Suprapubic skin (tissue), 4 donors: ENCODE measurements around the gene MIS12. TPM values are rescaled to one million over a fixed set of nuclear protein-coding genes. Genes with fewer than 3 reads are reported as not detected.
A peak's percentile ranks its signal among the peaks of the same experiment; 100 is the strongest.

Experiments used
- DNase-seq, 2 donors: peaks; one replicate each; pipeline ENCODE4 v3.0.0-alpha.2; 2019; ENCODE audit warnings: low spot score in 2 of 2
- H3K27ac ChIP-seq: fragments of 200-600 bp; sonication (generic); one replicate; pipeline ENCODE4 v1.5.1; 2019
- H3K27me3 ChIP-seq: fragments of 200-600 bp; sonication (generic); one replicate; pipeline ENCODE4 v1.5.1; 2019
- H3K36me3 ChIP-seq: fragments of 200-600 bp; sonication (generic); one replicate; pipeline ENCODE4 v1.5.1; 2019
- H3K4me1 ChIP-seq: fragments of 200-600 bp; sonication (generic); one replicate; pipeline ENCODE4 v1.5.1; 2019
- H3K4me3 ChIP-seq: fragments of 200-600 bp; sonication (generic); one replicate; pipeline ENCODE4 v1.5.1; 2019; ENCODE audit warnings: mild to moderate bottlenecking
- H3K9me3 ChIP-seq: fragments of 200-600 bp; sonication (generic); one replicate; pipeline ENCODE4 v1.5.1; 2019
- EP300 ChIP-seq: sonication (generic); formaldehyde crosslinking; IDR thresholded peaks from one replicate; pipeline ENCODE4 v1.6.1; 2017; ENCODE audit warnings: antibody characterized with exemption
- POLR2A ChIP-seq, 2 donors: fragments of 450-650 bp; IDR thresholded peaks; one replicate each; pipeline ENCODE4 v1.6.1; 2017; ENCODE audit warnings: antibody characterized with exemption in 2 of 2, mild to moderate bottlenecking in 2 of 2, moderate library complexity in 2 of 2
- POLR2AphosphoS5 ChIP-seq, 3 donors: sonication (generic); formaldehyde crosslinking; IDR thresholded peaks; one replicate each; pipeline ENCODE4 v1.6.1; 2017; ENCODE audit warnings: antibody characterized with exemption in 3 of 3
- WGBS: methylation state at CpG from one replicate; pipeline ENCODE4 v1.1.5; 2018; 5-methylcytosine and 5-hydroxymethylcytosine counted together
- total RNA-seq, 4 donors: library from RNA; depleted of rRNA; stranded (reverse); fragments of >200 nt; gene quantifications; one replicate each; pipeline ENCODE4 v1.1.0, GENCODE V29; 2016
- TF ChIP-seq, protein P1 (sequence below), 2 donors: fragments of 200-600 bp in 1 of 2; fragments of 450-650 bp in 1 of 2; sonication (generic) in 1 of 2; IDR thresholded peaks; one replicate each; pipeline ENCODE4 v1.5.1; 2016 to 2019; ENCODE audit warnings: antibody characterized with exemption in 2 of 2, mild to moderate bottlenecking in 1 of 2, moderate library complexity in 1 of 2

The MIS12 gene
- total RNA-seq, 4 donors from 2014 or later = 5.8 to 15.2 (median 8.1) TPM

- H3K4me3 ChIP-seq = no peak overlapping the region
- 82% methylated on average over 7 of the region's 7 CpGs for WGBS
- DNase-seq = no peak
- H3K36me3 ChIP-seq = peaks cover 44% of the 10 kb centered on the region
- no peaks in the 10 kb centered on the region for H3K27me3 ChIP-seq
- no peaks in the 10 kb centered on the region for H3K4me1 ChIP-seq
- TF ChIP-seq, protein P1, sequence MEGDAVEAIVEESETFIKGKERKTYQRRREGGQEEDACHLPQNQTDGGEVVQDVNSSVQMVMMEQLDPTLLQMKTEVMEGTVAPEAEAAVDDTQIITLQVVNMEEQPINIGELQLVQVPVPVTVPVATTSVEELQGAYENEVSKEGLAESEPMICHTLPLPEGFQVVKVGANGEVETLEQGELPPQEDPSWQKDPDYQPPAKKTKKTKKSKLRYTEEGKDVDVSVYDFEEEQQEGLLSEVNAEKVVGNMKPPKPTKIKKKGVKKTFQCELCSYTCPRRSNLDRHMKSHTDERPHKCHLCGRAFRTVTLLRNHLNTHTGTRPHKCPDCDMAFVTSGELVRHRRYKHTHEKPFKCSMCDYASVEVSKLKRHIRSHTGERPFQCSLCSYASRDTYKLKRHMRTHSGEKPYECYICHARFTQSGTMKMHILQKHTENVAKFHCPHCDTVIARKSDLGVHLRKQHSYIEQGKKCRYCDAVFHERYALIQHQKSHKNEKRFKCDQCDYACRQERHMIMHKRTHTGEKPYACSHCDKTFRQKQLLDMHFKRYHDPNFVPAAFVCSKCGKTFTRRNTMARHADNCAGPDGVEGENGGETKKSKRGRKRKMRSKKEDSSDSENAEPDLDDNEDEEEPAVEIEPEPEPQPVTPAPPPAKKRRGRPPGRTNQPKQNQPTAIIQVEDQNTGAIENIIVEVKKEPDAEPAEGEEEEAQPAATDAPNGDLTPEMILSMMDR (IDR thresholded peaks at IDR 0.05) = no peak
- TF ChIP-seq POLR2A (IDR thresholded peaks at IDR 0.05) (no peak), EP300 (no peak), POLR2AphosphoS5 (IDR thresholded peaks at IDR 0.05) (no peak)
- H3K27ac ChIP-seq = no peak overlapping the region
- H3K9me3 ChIP-seq = no peaks in the 10 kb centered on the region
Observed at GRCh38 chr17:5513628-5514027, 27.3 kb downstream of the MIS12 start.

DNA sequence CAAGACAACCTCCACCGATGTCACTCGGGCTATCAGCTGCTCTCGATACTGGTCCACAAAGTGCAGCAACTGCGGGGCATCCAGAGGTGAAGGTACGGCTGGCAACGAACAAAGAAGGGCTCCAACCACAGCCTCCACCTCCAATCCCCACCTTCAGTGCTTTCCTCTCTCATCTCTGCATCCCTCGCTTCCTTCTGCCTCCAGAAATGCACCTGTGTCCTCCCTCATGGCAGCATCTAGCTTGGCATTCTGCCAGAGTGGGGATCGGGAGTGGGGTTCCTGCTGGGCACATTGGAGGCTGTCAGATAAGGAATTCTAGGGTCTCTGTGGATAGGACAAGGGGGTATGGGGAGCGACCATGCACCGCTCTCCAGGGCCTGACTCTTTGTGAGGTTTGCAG lies 28.6 kb downstream of the MIS12 start:
- peaks cover 44% of the 10 kb centered on the region for H3K36me3 ChIP-seq

GRCh38 chr17:5516060-5516792 lies 29.9 kb downstream of the MIS12 start:
- Histone ChIP-seq H3K27ac (no peak overlapping the region), H3K9me3 (no peaks in the 10 kb centered on the region), H3K4me3 (no peak overlapping the region), H3K4me1 (no peaks in the 10 kb centered on the region), H3K27me3 (no peaks in the 10 kb centered on the region), H3K36me3 (peaks cover 47% of the 10 kb centered on the region)
- no peak for TF ChIP-seq EP300
- TF ChIP-seq, protein P1 (IDR thresholded peaks at IDR 0.05) = no peak
- TF ChIP-seq POLR2AphosphoS5 (IDR thresholded peaks at IDR 0.05) = no peak
- DNase-seq = no peak
- WGBS = 60% methylated on average over 5 of the region's 5 CpGs

More for the DNA sequence above, 28.6 kb downstream of the MIS12 start:
- DNase-seq = peak in 1 of 2 donors; percentile 31
- Histone ChIP-seq H3K27me3 (no peaks in the 10 kb centered on the region), H3K4me1 (no peaks in the 10 kb centered on the region), H3K27ac (no peak overlapping the region), H3K4me3 (no peak overlapping the region), H3K9me3 (no peaks in the 10 kb centered on the region)
- TF ChIP-seq POLR2AphosphoS5 (IDR thresholded peaks at IDR 0.05) (no peak), EP300 (no peak), POLR2A (IDR thresholded peaks at IDR 0.05) (no peak)
- TF ChIP-seq, protein P1 (IDR thresholded peaks at IDR 0.05) = no peak
- 88% methylated on average over 10 of the region's 10 CpGs for WGBS

- H3K36me3 ChIP-seq = peaks cover 59% of the 10 kb centered on the region
- no peak overlapping the region for H3K27ac ChIP-seq
- no peaks in the 10 kb centered on the region for H3K27me3 ChIP-seq
- H3K4me3 ChIP-seq = no peak overlapping the region
- no peaks in the 10 kb centered on the region for H3K4me1 ChIP-seq
- TF ChIP-seq POLR2A (IDR thresholded peaks at IDR 0.05) = no peak
- TF ChIP-seq, protein P1 (IDR thresholded peaks at IDR 0.05) = no peak
- no peak for TF ChIP-seq EP300
- TF ChIP-seq POLR2AphosphoS5 (IDR thresholded peaks at IDR 0.05) = no peak
- H3K9me3 ChIP-seq = no peaks in the 10 kb centered on the region
- no peak for DNase-seq
- WGBS = 86% methylated on average over 1 of the region's 1 CpG
Observed at GRCh38 chr17:5522476-5522875, 36.1 kb downstream of the MIS12 start.

GRCh38 chr17:5523249-5523648 lies 36.9 kb downstream of the MIS12 start:
- TF ChIP-seq, protein P1 (IDR thresholded peaks at IDR 0.05) = no peak
- no peak for TF ChIP-seq POLR2AphosphoS5 (IDR thresholded peaks at IDR 0.05)
- no peak for TF ChIP-seq POLR2A (IDR thresholded peaks at IDR 0.05)
- no peak for TF ChIP-seq EP300
- H3K27ac ChIP-seq = no peak overlapping the region
- DNase-seq = no peak

More at GRCh38 chr17:5523249-5523648, 36.9 kb downstream of the MIS12 start:
- H3K4me1 ChIP-seq = no peaks in the 10 kb centered on the region
- H3K9me3 ChIP-seq = no peaks in the 10 kb centered on the region
- no peaks in the 10 kb centered on the region for H3K27me3 ChIP-seq
- 79% methylated on average over 5 of the region's 5 CpGs for whole genome bisulfite sequencing
- H3K36me3 ChIP-seq = peaks cover 60% of the 10 kb centered on the region
- H3K4me3 ChIP-seq = no peak overlapping the region
